HG02885 (cell line): ENCODE data around the gene TRIM66.

Source experiments
- ATAC-seq: cut with Tn5 transposase; IDR thresholded peaks from one replicate; pipeline ENCODE4 v1.9.1; 2021; ENCODE audit warnings: mild to moderate bottlenecking; ENCODE audit not compliant: unreplicated experiment, poor library complexity

TRIM66 gene

DNA sequence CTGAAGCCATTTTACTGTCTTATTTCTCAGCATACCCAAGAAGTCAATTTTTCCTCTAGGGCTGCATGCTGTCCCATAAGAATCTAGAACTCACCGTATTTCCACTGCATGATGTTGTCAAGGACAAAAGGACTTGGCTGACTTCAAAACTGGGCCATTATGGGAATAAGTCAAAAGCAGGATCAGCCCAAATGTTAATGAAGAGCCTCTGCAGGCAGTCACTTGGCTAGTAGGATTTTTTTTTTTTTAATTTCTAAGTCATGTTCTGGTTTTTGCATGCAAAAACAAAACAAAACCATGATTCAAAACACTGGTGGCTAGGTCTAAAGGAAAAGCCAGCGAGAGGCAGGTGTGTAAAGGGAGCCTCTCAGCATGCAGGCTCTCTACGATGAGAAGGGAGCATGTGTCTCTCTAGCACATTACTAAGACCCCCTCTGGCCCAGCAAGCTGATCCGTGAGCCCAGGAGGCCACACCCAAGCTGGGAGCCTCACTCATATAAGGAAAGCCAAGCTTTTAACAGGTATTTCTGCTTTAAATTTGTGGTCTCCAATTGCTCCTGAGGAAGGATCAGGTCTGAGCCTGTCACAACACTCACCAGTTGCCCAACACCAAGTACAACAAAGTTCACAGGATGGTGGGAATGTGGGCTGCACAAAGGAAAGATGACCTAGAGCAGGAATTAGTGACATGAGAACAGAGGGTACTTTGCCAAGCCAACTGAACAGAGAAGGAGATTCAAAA, 67.0 kb downstream of the TRIM66 start:
- ATAC-seq = no peak

DNA sequence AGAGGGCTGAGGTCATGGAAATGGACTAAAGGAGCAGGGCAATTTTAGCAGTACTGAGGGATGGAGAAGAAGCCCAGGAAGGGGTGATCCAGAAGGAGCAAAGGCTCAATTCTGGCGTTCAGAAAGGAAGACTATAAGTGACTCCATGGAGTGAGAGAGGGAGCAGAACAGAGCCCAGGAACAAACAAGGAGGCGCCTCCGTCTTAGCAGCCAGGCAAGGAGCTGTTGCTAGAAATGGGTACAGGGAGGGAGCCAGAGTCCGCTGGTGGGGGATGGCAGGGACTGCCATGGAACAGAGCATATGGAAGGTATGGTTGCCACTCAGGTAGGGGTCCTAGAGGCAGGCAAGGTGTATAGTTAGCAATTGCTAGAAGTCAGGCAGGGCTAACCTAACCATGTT, 68.0 kb downstream of the TRIM66 start:
- ATAC-seq = no peak

DNA sequence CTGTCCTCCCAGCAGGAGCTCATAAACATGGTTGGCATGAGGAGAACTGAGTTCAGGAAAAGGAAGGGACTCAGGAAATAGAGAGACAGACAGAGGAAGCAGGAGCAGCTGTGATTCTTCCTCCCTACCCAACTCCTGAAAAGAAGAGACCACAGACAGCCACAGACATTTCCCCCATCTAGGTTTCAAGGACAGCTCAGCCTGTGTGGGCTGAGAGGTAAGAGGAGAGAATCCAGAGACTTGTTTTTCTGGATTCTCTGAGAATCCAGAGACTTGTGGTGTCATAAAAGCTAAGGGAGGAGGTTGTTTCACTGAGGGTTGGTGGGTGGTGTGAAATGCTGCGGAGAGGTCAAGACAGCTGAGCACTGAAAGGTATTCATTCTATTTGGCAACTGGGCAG, 69.4 kb downstream of the TRIM66 start:
- ATAC-seq = no peak

DNA sequence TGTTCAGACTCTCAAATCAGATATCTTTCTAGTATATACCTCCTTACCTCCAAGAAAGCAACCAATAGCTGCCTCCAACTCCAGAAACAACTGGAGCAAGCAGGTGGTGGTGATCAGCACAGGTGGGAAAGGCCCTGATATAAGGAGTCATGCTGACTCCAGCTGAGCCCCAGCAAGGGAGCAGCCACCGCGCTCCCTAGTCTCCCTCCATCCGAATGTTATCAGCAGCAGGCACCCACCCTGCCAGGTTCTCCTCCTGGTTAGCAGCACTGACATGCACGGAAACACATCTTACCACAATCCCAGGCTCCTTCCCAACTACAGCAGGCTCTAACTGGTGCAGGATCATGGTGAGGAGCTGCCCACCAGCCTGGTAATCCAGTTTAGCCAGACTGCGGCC, 69.9 kb downstream of the TRIM66 start:
- no peak for ATAC-seq

DNA sequence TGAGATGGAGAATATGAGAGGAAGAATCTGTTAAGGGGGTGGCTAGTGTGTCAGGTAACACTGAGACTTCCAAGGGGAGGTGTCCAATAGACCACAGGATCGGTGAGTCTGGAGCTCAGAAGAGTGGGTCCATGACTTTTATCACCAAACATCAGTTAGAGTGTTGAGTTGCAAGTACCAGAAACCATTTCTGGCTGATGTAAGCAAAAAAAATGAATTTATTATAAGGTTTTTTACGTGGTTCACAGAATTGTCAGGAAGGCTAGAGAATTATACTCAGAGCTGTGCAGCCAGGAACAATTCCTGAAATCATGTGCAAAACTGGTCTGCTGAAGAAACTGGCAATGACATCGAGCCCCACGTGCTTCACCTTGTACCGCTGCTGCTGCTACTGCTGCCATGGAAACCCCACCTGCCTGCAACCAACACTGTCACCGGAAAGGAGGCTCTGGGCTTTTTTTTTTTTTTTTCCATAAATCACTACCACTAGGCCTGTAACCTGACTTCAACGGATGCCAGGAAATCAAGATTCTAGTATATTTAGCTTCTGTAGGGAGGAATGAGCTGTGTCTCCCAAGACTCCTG, 71.8 kb downstream of the TRIM66 start:
- no peak for ATAC-seq

DNA sequence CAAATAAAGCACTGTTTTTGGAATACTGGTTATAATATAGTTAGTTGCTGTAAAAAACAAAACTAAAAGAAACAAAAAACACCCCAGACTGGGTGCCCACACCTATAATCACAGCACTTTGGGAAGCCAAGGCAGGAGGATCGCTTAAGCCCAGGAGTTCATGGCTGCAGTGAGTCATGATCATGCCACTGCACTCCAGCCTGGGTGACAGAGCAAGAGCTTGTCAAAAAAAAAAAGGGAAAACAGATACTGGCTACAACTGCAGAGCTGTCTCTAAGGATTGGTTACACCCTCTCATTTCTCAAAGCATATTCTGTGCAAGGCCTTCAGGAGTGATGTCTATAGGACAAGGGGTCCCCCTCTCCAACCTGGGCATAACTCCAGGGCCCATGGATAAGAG, 73.8 kb downstream of the TRIM66 start:
- ATAC-seq = no peak

DNA sequence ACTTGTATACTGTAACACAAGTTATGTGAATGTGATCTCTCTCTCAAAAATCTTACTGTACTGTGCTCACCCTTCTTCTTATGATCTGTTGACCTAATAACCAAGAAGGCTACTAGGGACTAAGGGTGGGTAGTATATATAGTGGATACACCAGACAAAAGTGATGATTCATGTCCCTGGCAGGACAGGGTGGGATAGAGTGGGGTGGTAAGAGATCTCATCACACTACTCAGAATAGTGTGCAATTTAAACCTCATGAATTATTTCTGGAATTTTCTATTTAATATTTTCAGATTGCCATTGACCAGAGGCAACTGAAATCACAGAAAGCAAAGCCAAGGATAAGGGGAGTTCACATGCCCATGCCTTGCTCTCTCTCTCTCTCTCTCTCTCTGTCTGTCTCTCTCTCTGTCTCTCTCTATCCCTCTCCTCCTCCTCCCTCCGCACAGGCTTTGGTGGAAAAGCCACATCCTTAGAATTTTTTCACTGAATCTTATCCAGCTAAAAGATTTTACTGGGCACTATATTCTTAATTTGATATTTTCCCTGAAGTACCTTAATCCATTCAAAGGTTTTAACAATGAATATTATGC, 76.4 kb downstream of the TRIM66 start:
- no peak for ATAC-seq

DNA sequence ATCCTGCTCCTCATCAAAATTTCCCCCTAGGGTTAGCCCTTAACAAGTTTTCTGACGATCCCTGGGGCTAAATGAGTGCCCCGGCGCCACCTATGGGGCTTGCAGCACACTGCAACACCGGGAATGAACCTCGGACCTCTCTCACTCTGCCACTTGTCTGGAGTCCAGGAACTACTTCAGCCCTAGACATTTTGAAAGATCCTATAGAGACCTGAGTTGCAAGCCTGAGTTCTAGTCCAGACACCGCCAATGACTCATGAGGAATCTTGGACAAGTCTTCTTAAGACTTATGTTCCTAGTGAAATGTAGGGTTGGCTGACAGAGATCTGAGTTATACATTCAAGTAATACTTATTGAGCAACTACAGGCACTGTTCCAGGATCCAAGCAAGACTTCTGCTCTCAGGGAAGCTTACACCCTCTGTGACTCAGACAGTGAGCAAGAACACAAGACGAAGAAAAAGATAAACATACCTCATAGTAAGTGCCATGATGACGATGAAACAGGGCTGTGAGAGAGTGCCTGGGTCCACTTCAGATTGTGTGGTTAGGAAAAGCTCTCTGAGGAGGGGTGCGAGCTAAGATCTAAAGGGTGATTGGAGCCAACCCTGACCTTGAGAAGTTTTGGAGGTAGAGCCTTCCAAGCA, 78.3 kb downstream of the TRIM66 start:
- ATAC-seq = peak; percentile 79

DNA sequence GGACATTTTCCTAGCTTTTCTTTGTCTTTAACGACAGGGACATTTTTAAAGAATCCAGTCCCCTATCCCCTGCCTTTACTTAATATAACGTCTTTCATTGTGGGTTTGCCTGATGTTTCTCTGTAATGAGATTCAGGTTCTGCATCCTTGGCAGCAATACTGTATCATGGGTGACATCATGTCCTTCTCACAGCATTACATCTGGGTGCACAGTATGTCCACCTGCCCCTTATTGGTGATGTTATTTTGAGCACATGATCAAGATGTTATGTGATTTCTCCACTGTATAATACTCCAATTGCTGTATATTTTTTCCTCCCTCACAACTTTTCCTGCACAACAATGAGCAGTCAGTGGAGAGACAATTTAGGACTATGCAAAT, 78.8 kb downstream of the TRIM66 start:
- ATAC-seq = no peak

DNA sequence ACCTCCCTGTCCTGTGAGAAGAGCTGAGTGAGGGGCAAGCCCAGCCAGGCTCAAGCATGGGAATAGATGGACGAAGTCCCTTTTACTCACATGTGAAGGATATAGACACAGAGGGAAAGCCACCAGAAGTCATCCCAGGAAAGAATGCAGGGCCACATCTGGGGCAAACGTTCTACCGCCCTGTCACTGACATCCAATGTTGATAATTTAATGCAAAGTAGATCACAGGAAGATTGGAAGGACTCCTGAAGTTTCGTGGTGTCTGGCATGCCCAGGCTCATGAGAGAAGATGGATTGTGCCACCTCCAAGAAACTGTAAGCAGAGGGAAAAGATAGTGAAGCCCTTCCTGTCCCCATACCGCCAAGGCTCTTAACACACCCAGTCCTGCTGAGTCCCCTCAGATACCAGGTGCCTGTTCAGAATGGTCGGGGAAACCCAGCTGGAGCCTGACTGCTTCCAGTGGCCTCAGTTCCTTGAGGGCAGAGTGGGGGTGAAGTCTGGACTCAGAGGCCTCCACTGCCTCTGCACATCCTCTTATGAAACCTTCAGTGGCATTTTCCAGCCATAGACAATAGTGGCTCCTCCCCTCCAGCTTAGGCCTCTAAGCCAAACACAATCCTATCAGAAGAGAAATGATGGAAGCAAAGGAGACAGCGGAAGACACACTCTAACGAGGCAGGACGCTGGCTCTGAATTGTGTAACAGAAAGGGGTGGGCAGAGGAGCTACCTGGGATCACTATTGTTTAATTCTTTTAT, 80.9 kb downstream of the TRIM66 start:
- no peak for ATAC-seq

DNA sequence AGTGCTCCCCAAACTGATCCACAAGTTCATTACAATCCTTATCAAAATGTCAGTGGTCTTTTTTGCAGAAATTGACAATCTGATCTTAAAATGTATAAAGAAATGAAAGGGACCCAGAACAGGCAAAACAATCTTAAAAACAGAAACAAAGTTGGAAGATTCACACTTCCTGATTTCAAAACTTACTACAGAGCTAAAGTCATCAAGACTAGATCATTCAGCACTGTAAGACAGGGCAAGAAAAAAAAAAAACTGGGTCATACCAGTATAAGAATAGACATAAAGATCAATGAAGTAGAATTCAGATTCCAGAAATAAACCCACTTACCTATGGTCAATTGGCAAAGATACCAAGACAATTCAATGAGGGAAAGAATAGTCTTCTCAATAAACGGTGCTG, 84.0 kb downstream of the TRIM66 start:
- ATAC-seq = no peak

DNA sequence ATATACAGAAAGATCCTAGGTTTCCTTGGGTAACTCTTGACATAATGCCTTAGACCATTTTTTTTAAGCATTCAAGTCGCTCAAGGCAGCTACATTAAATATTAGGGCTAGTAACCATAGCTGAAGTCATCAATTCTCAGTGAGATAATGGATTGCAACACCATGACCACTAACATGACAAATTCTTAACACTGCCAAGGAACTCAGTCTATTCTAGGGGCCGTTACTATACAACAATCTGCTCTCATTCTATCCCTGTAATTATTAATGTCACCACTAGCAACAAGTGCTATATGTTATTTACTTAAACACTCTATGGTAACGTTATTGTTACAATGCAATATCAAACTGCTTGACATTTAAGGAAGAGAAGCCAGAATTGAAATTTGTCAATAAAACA, 85.3 kb downstream of the TRIM66 start:
- no peak for ATAC-seq

DNA sequence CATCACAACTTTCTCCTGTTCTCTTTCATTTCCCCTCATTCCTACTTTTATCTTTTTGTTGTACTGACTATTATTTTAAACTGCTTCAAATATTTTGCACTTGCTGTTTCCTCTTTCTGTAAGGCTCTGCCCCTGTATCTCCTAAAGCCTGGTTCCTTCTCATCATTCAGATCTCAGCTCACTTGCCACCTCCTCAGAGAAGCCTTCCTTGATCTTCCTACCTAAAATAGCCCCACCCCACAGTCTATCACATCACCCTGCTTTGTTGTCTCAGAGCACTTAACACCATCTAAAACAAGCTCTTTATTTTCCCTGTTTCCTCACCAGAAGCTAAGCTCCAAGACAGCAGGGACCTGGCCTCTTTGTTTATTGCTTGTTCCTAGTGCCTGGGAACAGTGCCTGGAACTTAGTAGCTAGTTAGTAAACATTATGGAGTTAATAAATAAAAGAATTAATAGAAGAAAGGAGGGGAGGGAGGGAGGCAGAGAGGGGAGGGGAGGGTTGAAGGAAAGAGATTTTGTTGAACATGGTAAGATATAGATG, 85.9 kb downstream of the TRIM66 start:
- no peak for ATAC-seq

DNA sequence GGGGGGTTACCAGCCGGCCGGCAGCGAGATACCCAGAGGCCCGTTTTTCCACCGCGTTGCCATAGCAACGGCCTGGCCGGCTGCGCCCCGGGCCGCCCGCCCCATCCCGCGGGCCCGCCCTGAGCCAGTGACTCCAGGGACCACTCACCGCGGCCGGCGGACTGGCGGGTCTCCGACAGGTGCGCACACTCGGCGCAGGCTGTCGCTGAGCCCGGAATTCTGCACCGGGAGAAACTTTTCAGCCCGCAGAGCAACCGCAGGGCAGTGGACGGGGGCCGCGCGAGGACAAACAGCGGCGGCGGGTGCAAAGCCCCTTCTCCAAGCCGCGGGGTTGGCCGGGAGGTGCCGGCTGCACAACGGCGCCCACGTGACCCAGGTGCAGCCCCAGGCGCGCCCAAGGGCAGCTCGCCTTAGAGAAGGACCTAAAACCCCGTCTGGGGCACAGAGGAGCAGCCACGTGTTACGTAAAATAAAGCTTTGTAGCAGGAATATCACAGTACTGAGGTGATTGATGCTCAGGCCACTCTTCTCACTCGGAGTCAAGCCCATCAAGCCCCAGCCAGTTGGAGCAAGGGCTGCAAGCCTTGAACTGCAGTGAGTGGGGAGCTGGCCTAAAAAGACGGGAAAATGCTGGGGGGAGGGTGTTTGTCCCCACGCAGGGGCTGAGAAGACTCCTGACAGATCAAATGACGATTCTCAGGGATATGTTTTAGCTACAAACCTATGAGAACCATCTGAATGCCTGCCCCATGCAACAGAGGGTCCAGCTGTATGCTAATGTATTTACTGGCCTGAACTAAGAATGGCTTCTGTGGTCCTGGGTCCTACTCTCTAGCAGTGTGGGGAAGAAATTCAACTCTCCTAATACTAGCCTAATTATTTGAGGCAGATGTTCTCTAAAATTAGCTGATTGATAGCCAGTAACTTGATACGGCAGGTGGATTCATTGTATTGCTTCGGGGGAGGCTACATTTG, 88.2 kb downstream of the TRIM66 start, which contains the start of gene STK33:
TSS of gene STK33 (minus strand) at position 294 of the 975 bp plus-strand sequence. CDS start 119,323 bp downstream, outside the sequence.
- ATAC-seq = peak; percentile 94

DNA sequence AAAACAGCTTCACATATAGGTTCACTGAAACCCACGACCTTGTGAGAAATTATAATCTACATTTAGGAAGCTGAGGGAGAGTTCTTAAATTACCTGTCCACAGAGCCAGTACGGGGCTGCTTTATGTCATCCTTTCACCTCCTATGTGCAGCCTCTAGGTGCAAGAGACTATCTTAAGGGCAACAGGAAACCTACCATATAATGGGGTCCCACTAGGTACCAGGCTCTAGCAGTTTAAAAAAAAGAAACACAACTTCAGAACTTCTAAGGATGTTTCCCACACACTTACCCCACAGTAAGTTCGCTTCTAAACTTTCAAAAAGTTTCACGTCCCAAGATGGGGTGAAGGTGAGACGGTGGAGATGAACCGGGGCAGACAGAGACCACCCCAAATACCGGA, 89.0 kb downstream of the TRIM66 start:
- peak; percentile 25 for ATAC-seq

DNA sequence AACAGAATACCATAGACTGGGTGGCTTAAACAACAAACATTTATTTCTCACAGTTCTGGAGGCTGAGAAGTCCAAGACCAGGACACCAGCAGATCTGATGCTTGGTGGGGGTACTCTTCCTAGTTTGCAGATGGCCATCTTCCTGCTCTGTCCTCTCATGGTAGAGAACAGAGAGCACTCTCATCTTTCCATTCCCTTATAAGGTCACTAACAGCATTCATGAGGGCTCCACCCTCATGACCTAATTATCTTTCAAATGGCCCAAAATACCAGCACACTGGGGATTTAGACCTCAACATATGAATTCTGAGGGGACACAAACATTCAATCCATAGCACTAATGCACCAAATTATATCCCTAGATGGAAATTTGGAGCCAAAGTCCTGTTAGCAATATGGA, 94.5 kb downstream of the TRIM66 start:
- no peak for ATAC-seq

DNA sequence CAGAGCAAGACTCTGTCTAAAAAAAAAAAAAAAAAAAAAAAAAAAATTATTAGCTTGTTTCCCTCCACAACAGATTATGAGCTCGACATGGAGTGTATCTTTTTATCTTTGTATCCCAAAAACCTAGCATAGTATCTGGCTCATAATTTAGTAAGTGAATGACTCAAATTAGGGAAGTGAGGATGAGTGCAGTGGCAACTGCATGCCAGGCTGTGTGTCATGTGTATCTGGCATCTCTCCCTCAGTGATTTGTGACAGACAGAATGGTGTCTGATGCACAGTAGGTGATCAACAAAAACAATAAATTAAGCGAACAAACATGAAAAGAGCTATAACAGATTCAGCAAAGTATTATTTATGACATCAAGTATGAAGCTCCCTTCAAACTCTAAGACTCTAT, 95.7 kb downstream of the TRIM66 start:
- ATAC-seq = no peak

DNA sequence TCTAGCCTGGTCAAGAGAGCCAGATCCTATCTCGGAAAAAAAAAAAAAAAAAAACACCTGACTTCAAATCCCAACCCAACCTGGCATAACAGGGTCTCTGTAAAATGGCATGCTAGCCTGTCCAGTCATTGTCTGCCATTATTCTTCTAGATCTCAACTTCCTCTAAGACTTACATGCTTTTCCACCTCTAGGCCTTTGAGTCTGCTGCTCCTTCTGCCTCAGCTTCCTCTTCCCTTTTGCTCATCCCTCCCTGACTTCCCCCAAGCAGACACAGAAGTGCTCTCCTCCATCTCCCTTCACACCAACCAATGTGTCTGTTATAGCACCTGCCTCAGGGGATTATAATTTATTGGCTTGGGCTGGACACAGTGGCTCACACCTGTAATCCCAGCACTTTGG, 96.3 kb downstream of the TRIM66 start:
- no peak for ATAC-seq

DNA sequence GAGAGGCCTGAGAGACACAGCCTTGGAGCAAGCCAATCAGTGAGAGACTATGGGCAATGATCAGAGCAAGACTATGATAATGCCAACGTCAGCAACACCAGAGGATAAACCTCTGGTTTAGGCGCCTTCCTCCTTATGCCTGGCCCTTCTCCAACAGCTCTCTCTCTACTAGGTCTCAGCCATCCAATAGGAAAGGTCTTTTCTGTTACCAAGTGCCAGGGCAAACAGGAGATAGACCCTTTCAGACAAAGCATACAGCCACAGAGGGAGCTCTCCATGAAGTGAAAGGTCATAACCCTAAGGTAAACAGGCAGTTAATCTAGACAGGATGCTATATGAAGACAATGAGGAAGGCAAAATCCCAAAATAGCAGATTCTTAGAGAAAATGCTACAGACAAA, 98.0 kb downstream of the TRIM66 start:
- ATAC-seq = no peak
